H1 (cell line): ENCODE results near the gene SAXO1. TPM values are rescaled to one million over a fixed set of nuclear protein-coding genes. Genes with fewer than 3 reads are reported as not detected.

Experiments used
- CTCF ChIA-PET: fragments of 300-600 bp; sonication (Branson Sonifier 250); formaldehyde crosslinking; loops from one replicate; lab custom pipeline; 2021; ENCODE audit not compliant: partially characterized antibody; lab: Charles Lee
- POLR2A ChIA-PET: fragments of 300-600 bp; sonication (Branson Sonifier 250); formaldehyde crosslinking; loops from one replicate; lab custom pipeline; 2021; ENCODE audit warnings: inconsistent platforms; ENCODE audit not compliant: partially characterized antibody; lab: Charles Lee
- DNase-seq, 2 experiments: peaks; one replicate each; pipeline versions ENCODE4 v3.0.0 to v3.0.0-alpha.2; 2010 to 2022; ENCODE audit warnings: low spot score in 2 of 2, low read depth in 1 of 2, mixed read lengths in 1 of 2
- FAIRE-seq: peaks from 2 replicates; lab custom pipeline; 2011; peaks lifted over from hg19 to GRCh38; lab: Jason Lieb, UNC
- H2AFZ ChIP-seq: 2 replicates; pipeline ENCODE4 v1.8.1; 2012; ENCODE audit warnings: low read length, inconsistent platforms
- H2AK5ac ChIP-seq: 2 replicates; pipeline ENCODE4 v1.6.1; 2013; ENCODE audit warnings: low read depth, low read length
- H2BK120ac ChIP-seq: replicated peaks from 2 replicates; pipeline ENCODE3; 2013; ENCODE audit warnings: low read depth, low read length, inconsistent platforms
- H2BK12ac ChIP-seq: 2 replicates; pipeline ENCODE4 v1.6.1; 2013; ENCODE audit warnings: low read depth, low read length
- H2BK15ac ChIP-seq: 2 replicates; pipeline ENCODE4 v1.6.1; 2013; ENCODE audit warnings: low read length
- H2BK20ac ChIP-seq: 2 replicates; pipeline ENCODE4 v1.6.1; 2013; ENCODE audit warnings: low read length
- H2BK5ac ChIP-seq: 2 replicates; pipeline ENCODE4 v1.6.1; 2013; ENCODE audit warnings: low read depth, low read length
- H3K14ac ChIP-seq: 2 replicates; pipeline ENCODE4 v1.6.1; 2013; ENCODE audit warnings: inconsistent platforms; ENCODE audit not compliant: insufficient read length
- H3K18ac ChIP-seq: 2 replicates; pipeline ENCODE4 v1.6.1; 2013; ENCODE audit warnings: low read length; ENCODE audit errors: extremely low read depth
- H3K23ac ChIP-seq: 2 replicates; pipeline ENCODE4 v1.6.1; 2013; ENCODE audit warnings: inconsistent platforms; ENCODE audit not compliant: insufficient read length
- H3K23me2 ChIP-seq: 2 replicates; pipeline ENCODE4 v1.6.1; 2013; ENCODE audit warnings: low read depth, low read length
- H3K27ac ChIP-seq: 2 replicates; pipeline ENCODE4 v1.6.1; 2011; ENCODE audit warnings: low read depth, low read length, inconsistent platforms
- H3K27me3 ChIP-seq, 4 experiments: replicated peaks in 1 of 4; 1 replicate in 1 of 4; 2 replicates in 3 of 4; pipeline versions ENCODE4 v1.6.1 to v1.8.1; 2011 to 2013; ENCODE audit warnings: low read length in 3 of 4, mild to moderate bottlenecking in 3 of 4, inconsistent platforms in 2 of 4, mixed read lengths in 2 of 4, moderate library complexity in 1 of 4; ENCODE audit not compliant: control insufficient read depth in 3 of 4, insufficient read depth in 3 of 4; ENCODE audit errors: extremely low read depth in 1 of 4
- H3K36me3 ChIP-seq, 4 experiments: 2 replicates each; pipeline versions ENCODE4 v1.6.1 to v1.8.1; 2011 to 2013; ENCODE audit warnings: mild to moderate bottlenecking in 4 of 4, low read length in 3 of 4, moderate library complexity in 2 of 4, control low read depth in 1 of 4, inconsistent platforms in 1 of 4; ENCODE audit not compliant: insufficient read depth in 4 of 4, control insufficient read depth in 2 of 4
- H3K4ac ChIP-seq: replicated peaks from 2 replicates; pipeline ENCODE3; 2013; ENCODE audit warnings: low read length, low read depth, mixed read lengths, inconsistent platforms; ENCODE audit not compliant: insufficient read length
- H3K4me1 ChIP-seq, 4 experiments: replicated peaks in 1 of 4; 1 replicate in 1 of 4; 2 replicates in 3 of 4; pipeline versions ENCODE4 v1.6.1 to v1.8.1; 2011 to 2013; ENCODE audit warnings: low read length in 3 of 4, inconsistent platforms in 2 of 4, mixed read lengths in 1 of 4; ENCODE audit not compliant: insufficient read depth in 4 of 4, control insufficient read depth in 3 of 4
- H3K4me2 ChIP-seq, 2 experiments: 2 replicates each; pipeline versions ENCODE4 v1.6.1 to v1.8.1; 2011 to 2013; ENCODE audit warnings: low read depth in 2 of 2, low read length in 2 of 2, control low read depth in 1 of 2, inconsistent platforms in 1 of 2, mild to moderate bottlenecking in 1 of 2; ENCODE audit not compliant: insufficient read depth in 1 of 2
- H3K4me3 ChIP-seq, 4 experiments: fragments of 200-600, 300-600 bp in 1 of 4; sonication (generic), shearing (Covaris generic), sonication (Bioruptor Twin) in 1 of 4; 2 replicates each; pipeline versions ENCODE4 v1.5.1 to v1.8.1; 2011 to 2016; ENCODE audit warnings: low read length in 4 of 4, low read depth in 3 of 4, control low read depth in 2 of 4, inconsistent platforms in 2 of 4, mild to moderate bottlenecking in 2 of 4, mixed read lengths in 1 of 4, moderate library complexity in 1 of 4; ENCODE audit not compliant: insufficient read depth in 2 of 4; ENCODE audit errors: extremely low read depth in 1 of 4
- H3K56ac ChIP-seq: replicated peaks from 2 replicates; pipeline ENCODE3; 2013; ENCODE audit warnings: low read depth, mild to moderate bottlenecking, mixed read lengths, low read length, inconsistent platforms; ENCODE audit not compliant: insufficient read length
- H3K79me1 ChIP-seq: 2 replicates; pipeline ENCODE4 v1.6.1; 2013; ENCODE audit warnings: low read depth, low read length, control low read depth
- H3K79me2 ChIP-seq, 2 experiments: 2 replicates each; pipeline versions ENCODE4 v1.6.1 to v1.8.1; 2012 to 2013; ENCODE audit warnings: low read length in 2 of 2, mild to moderate bottlenecking in 2 of 2, inconsistent platforms in 1 of 2; ENCODE audit not compliant: insufficient read depth in 2 of 2, control insufficient read depth in 1 of 2
- H3K9ac ChIP-seq, 4 experiments: replicated peaks in 1 of 4; 1 replicate in 1 of 4; 2 replicates in 3 of 4; pipeline versions ENCODE4 v1.6.1 to v1.8.1; 2011 to 2013; ENCODE audit warnings: low read depth in 3 of 4, low read length in 3 of 4, control low read depth in 2 of 4, mild to moderate bottlenecking in 2 of 4, moderate library complexity in 2 of 4, inconsistent platforms in 1 of 4; ENCODE audit errors: extremely low read depth in 1 of 4
- H3K9me3 ChIP-seq, 2 experiments: 2 replicates each; pipeline versions ENCODE4 v1.6.1 to v1.8.1; 2012 to 2013; ENCODE audit warnings: mild to moderate bottlenecking in 2 of 2, moderate library complexity in 2 of 2, control low read depth in 1 of 2, inconsistent platforms in 1 of 2, low read depth in 1 of 2, low read length in 1 of 2, mixed read lengths in 1 of 2; ENCODE audit not compliant: insufficient read depth in 2 of 2
- H4K20me1 ChIP-seq, 2 experiments: replicated peaks in 1 of 2; 2 replicates each; pipeline versions ENCODE3 to v1.8.1; 2011 to 2013; ENCODE audit warnings: inconsistent platforms in 2 of 2, low read length in 2 of 2, mild to moderate bottlenecking in 1 of 2; ENCODE audit not compliant: insufficient read depth in 2 of 2, control insufficient read depth in 1 of 2
- H4K5ac ChIP-seq: 2 replicates; pipeline ENCODE4 v1.6.1; 2013; ENCODE audit warnings: low read length, low read depth, mixed read lengths, inconsistent platforms; ENCODE audit not compliant: insufficient read length
- H4K8ac ChIP-seq: 2 replicates; pipeline ENCODE4 v1.8.0; 2013; ENCODE audit warnings: mild to moderate bottlenecking, moderate library complexity, low read length, inconsistent platforms; ENCODE audit not compliant: insufficient read depth; ENCODE audit errors: extremely low read depth
- H4K91ac ChIP-seq: replicated peaks from 2 replicates; pipeline ENCODE3; 2013; ENCODE audit warnings: low read length, mixed read lengths, inconsistent platforms; ENCODE audit not compliant: insufficient read length
- BRCA1 ChIP-seq: IDR thresholded peaks from 2 replicates; pipeline ENCODE4 v1.6.1; 2012; ENCODE audit warnings: low read depth, low read length, improper control_type of control experiment
- CHD2 ChIP-seq: IDR thresholded peaks from 2 replicates; pipeline ENCODE4 v1.6.1; 2012; ENCODE audit warnings: low read length, improper control_type of control experiment
- EGR1 ChIP-seq: IDR thresholded peaks from 2 replicates; pipeline ENCODE4 v1.6.1; 2011; ENCODE audit warnings: low read depth, low read length, borderline replicate concordance
- GTF2F1 ChIP-seq: IDR thresholded peaks from 2 replicates; pipeline ENCODE4 v1.6.1; 2012; ENCODE audit warnings: low read depth, low read length, improper control_type of control experiment, borderline replicate concordance
- HDAC6 ChIP-seq: IDR thresholded peaks from one replicate; pipeline ENCODE4 v1.7.1; 2012; ENCODE audit warnings: low read depth, mild to moderate bottlenecking, inconsistent platforms, low read length, moderate library complexity
- POU5F1 ChIP-seq: IDR thresholded peaks from 2 replicates; pipeline ENCODE4 v1.6.1; 2011; ENCODE audit warnings: low read depth, mild to moderate bottlenecking, low read length, moderate library complexity
- SAP30 ChIP-seq: fragments of 300-600 bp; sonication (generic); IDR thresholded peaks from 2 replicates; pipeline ENCODE4 v1.7.1; 2012; ENCODE audit warnings: low read length, moderate library complexity, mild to moderate bottlenecking, inconsistent platforms; ENCODE audit not compliant: insufficient read depth, insufficient replicate concordance
- SIRT6 ChIP-seq: IDR thresholded peaks from one replicate; pipeline ENCODE4 v1.7.1; 2012; ENCODE audit warnings: low read length, inconsistent platforms
- WGBS, 2 experiments: shearing (Covaris generic) in 1 of 2; methylation state at CpG; one replicate each; pipeline versions ENCODE4 v1.1.6 to v1.1.7; 2013 to 2015; ENCODE audit warnings: low lambda C conversion rate in 2 of 2, mixed read lengths in 2 of 2, inconsistent platforms in 1 of 2, low coverage in 1 of 2, missing lambda C conversion rate in 1 of 2; ENCODE audit not compliant: insufficient replicate concordance in 2 of 2, insufficient coverage in 1 of 2, insufficient read length in 1 of 2; ENCODE audit errors: extremely low coverage in 1 of 2, missing lambda C conversion rate in 1 of 2; 5-methylcytosine and 5-hydroxymethylcytosine counted together
- polyA plus RNA-seq, 7 experiments: library from polyadenylated mRNA; depleted of rRNA in 3 of 7; stranded (reverse) in 5 of 7; unstranded in 2 of 7; fragments of >200 nt in 5 of 7; fragments of 200-250 nt in 2 of 7; gene quantifications; 1 replicate in 5 of 7; 2 replicates in 1 of 7; 4 replicates in 1 of 7; pipeline versions ENCODE4 v1.2.1 to v1.2.3, GENCODE V29; 2011 to 2013; ENCODE audit warnings: missing spikeins in 2 of 7, mixed read lengths in 2 of 7
- total RNA-seq: library from RNA; stranded (reverse); fragmentation: NEBNext Ultra II Directional; extraction: Animal tissue kit (Norgen Biotek cat#: 25700); gene quantifications from 2 replicates; pipeline ENCODE4 v1.2.1, GENCODE V29; 2021

SAXO1 gene
- total and polyA plus RNA-seq, 2 of the 8 experiments (the other 6 are each of a cell fraction or from before 2014, with no cell fraction given) = 0.11 to 0.20 TPM

GRCh38 chr9:18920141-18921084, 112.6 kb downstream of the SAXO1 start:
- H3K4me2 ChIP-seq = no peak overlapping the region
- H2AFZ ChIP-seq = no peak overlapping the region
- no peak overlapping the region for H3K18ac ChIP-seq
- no peak overlapping the region for H3K27ac ChIP-seq
- ChIA-PET CTCF (interaction anchor here (0.5 to 0.9 kb wide), 3 partner anchors 15 to 58 kb away, joined by 3 read pairs; no protein-coding TSS in a partner anchor), POLR2A (no interaction called here)
- H2BK120ac ChIP-seq = no peak overlapping the region
- H4K20me1 ChIP-seq = no peaks in the 10 kb centered on the region
- H3K4ac ChIP-seq = no peak overlapping the region
- H2BK12ac ChIP-seq = no peak overlapping the region
- H3K27me3 ChIP-seq = no peaks in the 10 kb centered on the region
- no peak overlapping the region for H2BK20ac ChIP-seq
- no peak overlapping the region for H4K91ac ChIP-seq
- no peaks in the 10 kb centered on the region for H3K79me2 ChIP-seq
- H3K79me1 ChIP-seq = no peaks in the 10 kb centered on the region
- TF ChIP-seq EGR1 (no peak), HDAC6 (no peak), GTF2F1 (no peak), POU5F1 (no peak), SAP30 (no peak), SIRT6 (no peak), BRCA1 (no peak), CHD2 (no peak)
- TF ChIP-seq, all 59 proteins: peak for 0
- DNase-seq = no peak
- Histone ChIP-seq H3K9me3 (no peaks in the 10 kb centered on the region), H3K56ac (no peak overlapping the region), H3K23ac (no peak overlapping the region), H3K14ac (no peak overlapping the region), H2BK15ac (no peak overlapping the region), H3K4me1 (no peaks in the 10 kb centered on the region), H3K9ac (no peak overlapping the region), H3K23me2 (no peaks in the 10 kb centered on the region; the same call in 1 of the 2 replicates), H4K5ac (no peak overlapping the region), H4K8ac (no peak overlapping the region), H2BK5ac (no peak overlapping the region), H3K4me3 (no peak overlapping the region), H3K36me3 (no peaks in the 10 kb centered on the region), H2AK5ac (no peak overlapping the region)
- FAIRE-seq = no peak
- 81% methylated on average over 4 of the region's 4 CpGs; no CpG with 5 or more reads in 1 of the 2 experiments for WGBS, 2 experiments
